ENCODE results near the gene CLMP.

The CLMP gene

GRCh38 chr11:123125169-123125568 lies 69.9 kb downstream of the CLMP start:
- no peak overlapping the region for H3K27ac ChIP-seq
- no peak for TF ChIP-seq CTCF (conservative IDR thresholded peaks at IDR 0.05)

GRCh38 chr11:123122852-123123251 lies 72.2 kb downstream of the CLMP start:
- no peak for TF ChIP-seq CTCF (conservative IDR thresholded peaks at IDR 0.05)
- no peak overlapping the region for H3K27ac ChIP-seq

GRCh38 chr11:123122341-123122740 lies 72.7 kb downstream of the CLMP start:
- H3K27ac ChIP-seq = no peak overlapping the region
- TF ChIP-seq CTCF (conservative IDR thresholded peaks at IDR 0.05) = no peak

- no peak overlapping the region for H3K27ac ChIP-seq
- no peak for TF ChIP-seq CTCF (conservative IDR thresholded peaks at IDR 0.05)
Observed at GRCh38 chr11:123116486-123116885, 78.6 kb downstream of the CLMP start.

- H3K27ac ChIP-seq = no peak overlapping the region
- peak; percentile 95 for TF ChIP-seq CTCF (conservative IDR thresholded peaks at IDR 0.05)
Observed at GRCh38 chr11:123111465-123111864, 83.6 kb downstream of the CLMP start.

- H3K27ac ChIP-seq = no peak overlapping the region
- no peak for TF ChIP-seq CTCF (conservative IDR thresholded peaks at IDR 0.05)
Observed at GRCh38 chr11:123110397-123110796, 84.7 kb downstream of the CLMP start.

- no peak overlapping the region for H3K27ac ChIP-seq
Observed at GRCh38 chr11:123107945-123108495, 87.0 kb downstream of the CLMP start.

More at GRCh38 chr11:123107945-123108495, 87.0 kb downstream of the CLMP start:
- no peak for TF ChIP-seq CTCF (conservative IDR thresholded peaks at IDR 0.05)
